GM19023 (cell line): ENCODE data around the gene JPH4.
"Not testable (repeated sequence)": the region's sequence is repeated elsewhere in the genome, so short reads cannot be mapped to it uniquely, and the experiment has no call there.

Experiments
- ATAC-seq: cut with Tn5 transposase; IDR thresholded peaks from one replicate; pipeline ENCODE4 v1.9.1; 2021; ENCODE audit warnings: mild to moderate bottlenecking, moderate library complexity; ENCODE audit not compliant: unreplicated experiment

The JPH4 gene

GRCh38 chr14:23609411-23610089, 31.0 kb upstream of the JPH4 start:
- not testable (repeated sequence) for ATAC-seq

GRCh38 chr14:23609001-23609400, 30.4 kb upstream of the JPH4 start:
- no peak for ATAC-seq

DNA sequence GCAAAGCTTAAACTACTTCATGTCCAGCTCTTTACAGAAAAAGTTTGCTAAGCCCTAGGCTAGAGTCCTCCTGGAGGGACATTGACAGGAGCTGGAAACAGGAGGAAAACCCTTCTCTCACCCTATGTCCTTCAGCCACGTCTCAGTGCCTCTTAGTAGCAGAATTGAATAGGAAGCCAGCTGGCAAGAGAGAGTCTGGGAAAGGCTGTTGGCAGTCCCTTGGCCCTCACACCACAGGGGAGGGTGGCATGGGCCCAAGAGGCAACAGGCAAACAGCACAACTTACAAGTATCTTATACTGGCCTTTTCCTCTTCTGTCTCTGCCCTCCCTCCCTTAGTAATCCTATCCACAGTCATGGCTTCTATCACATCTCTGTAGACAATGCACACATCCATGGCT, 29.9 kb upstream of the JPH4 start:
- ATAC-seq: no peak

DNA sequence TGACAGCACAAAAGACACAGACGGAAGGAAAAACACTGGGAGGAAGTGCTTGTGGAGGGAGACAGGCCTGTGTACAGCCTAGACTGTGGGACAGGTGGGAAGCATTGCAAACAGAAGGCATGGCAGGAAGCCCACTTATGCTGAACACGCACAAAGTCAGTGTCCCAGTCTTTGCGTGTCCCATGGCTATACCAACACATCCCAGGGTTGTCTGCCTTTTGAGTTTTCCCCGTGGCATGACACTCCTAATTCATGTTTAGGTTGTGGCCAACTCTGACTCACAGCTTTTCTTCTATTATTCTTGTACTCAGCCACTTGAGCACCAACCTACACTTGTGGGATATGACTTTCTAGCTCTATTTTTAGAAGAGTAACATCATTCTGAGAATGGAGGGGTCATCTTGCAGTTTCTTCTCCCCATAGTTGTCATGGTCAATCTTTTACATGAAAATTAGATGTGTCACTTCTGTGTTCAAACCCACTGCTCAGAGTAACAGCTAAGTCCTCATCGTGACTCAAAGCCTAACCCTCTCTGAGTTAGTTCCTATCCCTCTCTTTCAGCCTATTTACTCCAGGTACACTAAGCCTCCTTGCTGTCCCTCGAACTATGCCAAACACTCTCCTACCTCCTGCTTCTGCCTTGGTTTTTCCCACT, 27.5 kb upstream of the JPH4 start:
- ATAC-seq: peak; percentile 78

DNA sequence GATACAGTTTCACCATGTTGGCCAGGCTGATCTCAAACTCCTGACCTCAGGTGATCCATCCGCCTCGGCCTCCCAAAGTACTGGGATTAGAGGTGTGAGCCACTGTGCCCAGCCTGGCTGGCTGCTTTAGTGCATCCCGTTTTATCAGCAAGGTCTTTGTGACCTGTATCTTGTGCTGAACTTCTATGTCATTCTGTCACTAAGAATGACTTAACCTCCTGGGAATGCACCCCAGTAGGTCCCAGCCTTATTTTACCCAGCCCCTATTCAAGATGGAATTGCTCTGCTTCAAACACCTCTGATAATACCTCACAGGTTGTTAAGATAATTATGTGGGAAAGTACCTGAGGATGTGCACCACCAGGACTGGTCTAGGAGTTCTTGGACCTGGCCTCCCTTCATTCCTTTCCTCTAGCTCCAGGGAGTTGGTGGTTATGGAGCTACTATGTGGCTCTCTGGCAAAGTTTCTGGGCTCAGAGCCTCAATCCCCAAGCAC, 26.1 kb upstream of the JPH4 start:
- ATAC-seq: no peak

DNA sequence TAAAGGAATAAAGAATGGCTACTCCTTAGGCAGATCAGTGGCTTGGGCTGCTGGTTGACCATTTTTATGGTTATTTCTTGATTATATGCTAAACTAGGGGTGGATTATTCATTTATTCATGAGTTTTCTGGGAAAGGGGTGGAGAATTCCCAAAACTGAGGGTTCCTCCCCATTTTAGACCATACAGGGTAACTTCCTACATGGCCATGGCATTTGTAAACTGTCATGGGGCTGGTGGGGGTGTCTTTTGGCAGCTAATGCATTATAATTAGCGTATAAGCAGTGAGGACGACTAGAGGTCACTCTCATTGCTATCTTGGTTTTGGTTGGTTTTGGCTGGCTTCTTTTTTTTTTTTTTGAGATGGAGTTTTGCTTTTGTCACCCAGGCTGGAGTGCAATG, 25.6 kb upstream of the JPH4 start:
- no peak for ATAC-seq

DNA sequence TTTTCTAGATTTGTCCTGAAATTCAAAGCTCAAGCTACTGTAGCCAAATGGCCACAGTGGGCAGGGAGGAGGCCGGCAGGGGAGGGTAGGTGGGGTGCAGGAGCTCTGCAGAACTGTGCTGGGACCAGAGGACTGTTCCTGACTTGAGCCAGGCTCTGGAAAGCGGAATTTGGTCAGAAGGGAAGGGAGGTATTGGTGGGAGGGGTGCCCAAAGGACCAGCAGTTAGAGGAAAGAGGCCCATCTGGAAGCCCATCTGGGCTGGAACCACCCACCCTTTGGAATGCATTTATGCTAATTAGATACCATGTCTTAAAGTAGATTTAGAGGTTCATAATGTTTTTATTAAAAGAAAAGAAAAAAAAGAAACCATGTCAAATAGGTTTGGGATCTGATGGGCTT, 24.5 kb upstream of the JPH4 start:
- ATAC-seq: no peak

GRCh38 chr14:23602181-23603095, 23.8 kb upstream of the JPH4 start:
- no peak for ATAC-seq

DNA sequence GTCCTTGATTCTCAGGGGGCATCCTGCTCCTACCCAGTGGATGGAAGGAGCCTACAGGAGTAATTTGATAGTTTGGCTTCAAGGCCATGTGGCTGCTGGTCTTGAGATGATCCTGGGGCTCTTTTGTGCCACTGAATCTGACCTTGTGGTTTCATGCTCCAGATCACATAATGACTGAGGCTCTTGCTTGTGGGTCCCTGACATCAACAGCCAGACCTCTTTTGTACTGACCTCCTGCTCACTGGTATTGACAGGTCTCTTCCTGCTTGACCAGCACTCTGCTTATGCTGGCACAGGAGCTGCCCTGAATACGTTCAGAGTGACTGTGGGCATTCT, 23.2 kb upstream of the JPH4 start:
- ATAC-seq: no peak

DNA sequence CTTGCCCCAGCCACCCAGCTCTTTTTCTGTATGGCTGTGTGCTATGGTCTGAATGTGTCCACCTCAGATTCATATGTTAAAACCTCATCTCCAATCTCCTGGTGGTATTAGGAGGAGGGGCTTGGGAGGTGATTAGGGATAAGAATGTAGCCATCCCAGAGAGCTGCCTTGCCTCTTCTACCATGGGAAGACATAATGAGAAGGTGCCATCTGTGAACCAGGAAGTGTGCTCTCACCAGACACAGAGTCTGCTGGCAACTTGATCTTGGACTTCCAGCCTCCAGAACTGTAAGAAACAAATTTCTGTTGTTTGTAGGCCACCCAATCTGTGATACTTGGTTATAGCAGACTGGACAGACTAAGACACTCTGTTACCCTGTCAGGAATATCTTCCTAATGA, 22.8 kb upstream of the JPH4 start:
- ATAC-seq: no peak

- ATAC-seq: no peak
Observed at GRCh38 chr14:23600806-23601205, 22.2 kb upstream of the JPH4 start.

DNA sequence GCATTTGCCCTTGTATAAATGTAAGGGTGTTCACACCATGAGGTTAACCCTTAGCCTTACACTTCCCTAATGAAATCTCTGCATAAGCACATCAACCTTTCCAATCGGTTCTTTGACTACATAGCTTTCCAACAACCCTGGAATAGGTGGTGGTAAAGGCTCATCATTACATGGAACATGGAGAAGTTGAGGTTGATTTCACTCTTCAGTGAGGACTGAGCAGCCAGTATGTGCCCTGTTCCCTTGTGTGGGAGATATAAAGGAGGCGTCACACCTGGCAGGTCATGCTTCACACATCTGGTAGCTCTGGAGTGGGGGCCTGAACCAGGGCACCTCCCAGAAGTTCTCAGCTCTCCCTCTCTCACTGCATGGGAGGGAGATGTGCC, 21.7 kb upstream of the JPH4 start:
- ATAC-seq: no peak

DNA sequence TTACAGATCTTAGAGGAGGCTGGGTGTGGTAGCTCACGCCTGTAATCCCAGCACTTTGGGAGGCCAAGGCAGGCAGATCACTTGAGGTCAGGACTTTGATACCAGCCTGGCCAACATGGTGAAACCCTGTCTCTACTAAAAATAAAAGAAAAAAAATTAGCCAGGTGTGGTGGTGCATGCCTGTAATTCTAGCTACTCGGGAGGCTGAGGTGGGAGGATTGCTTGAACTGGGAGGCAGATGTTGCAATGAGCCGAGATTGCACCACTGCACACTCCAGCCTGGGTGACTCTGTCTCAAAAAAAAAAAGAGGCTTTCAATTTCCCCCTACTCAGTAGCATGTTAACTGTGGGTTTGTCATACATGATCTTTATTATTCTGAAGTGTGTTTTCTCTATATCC, 15.6 kb upstream of the JPH4 start:
- ATAC-seq: not testable (repeated sequence)

- no peak for ATAC-seq
Observed at GRCh38 chr14:23590198-23590597, 11.6 kb upstream of the JPH4 start.

GRCh38 chr14:23589606-23590005, 11.0 kb upstream of the JPH4 start:
- ATAC-seq: peak; percentile 11

- ATAC-seq: peak; percentile 95
Observed at GRCh38 chr14:23588884-23589598, 10.5 kb upstream of the JPH4 start.

DNA sequence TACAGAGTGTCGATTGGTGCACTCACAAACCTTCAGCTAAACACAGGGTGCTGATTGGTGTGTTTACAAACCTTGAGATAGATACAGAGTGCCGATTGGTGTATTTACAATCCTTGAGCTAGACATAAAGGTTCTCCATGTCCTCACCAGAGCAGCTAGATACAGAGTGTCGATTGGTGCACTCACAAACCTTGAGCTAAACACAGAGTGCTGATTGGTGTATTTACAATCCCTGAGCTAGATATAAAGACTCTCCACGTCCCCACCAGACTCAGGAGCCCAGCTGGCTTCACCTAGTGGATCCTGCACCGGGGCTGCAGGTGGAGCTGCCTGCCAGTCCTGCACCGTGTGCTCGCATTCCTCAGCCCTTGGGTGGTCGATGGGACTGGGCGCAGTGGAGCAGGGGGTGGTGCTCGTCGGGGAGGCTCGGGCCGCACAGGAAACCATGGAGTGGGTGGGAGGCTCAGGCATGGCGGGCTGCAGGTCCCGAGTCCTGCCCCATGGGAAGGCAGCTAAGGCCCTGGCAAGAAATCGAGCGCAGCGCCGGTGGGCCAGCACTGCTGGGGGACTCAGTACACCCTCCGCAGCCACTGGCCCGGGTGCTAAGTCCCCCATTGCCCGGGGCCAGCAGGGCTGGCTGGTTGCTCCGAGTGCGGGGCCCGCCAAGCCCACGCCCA, 6.1 kb upstream of the JPH4 start:
- ATAC-seq: not testable (repeated sequence)

- not testable (repeated sequence) for ATAC-seq
Observed at GRCh38 chr14:23583761-23584526, 5.4 kb upstream of the JPH4 start.

DNA sequence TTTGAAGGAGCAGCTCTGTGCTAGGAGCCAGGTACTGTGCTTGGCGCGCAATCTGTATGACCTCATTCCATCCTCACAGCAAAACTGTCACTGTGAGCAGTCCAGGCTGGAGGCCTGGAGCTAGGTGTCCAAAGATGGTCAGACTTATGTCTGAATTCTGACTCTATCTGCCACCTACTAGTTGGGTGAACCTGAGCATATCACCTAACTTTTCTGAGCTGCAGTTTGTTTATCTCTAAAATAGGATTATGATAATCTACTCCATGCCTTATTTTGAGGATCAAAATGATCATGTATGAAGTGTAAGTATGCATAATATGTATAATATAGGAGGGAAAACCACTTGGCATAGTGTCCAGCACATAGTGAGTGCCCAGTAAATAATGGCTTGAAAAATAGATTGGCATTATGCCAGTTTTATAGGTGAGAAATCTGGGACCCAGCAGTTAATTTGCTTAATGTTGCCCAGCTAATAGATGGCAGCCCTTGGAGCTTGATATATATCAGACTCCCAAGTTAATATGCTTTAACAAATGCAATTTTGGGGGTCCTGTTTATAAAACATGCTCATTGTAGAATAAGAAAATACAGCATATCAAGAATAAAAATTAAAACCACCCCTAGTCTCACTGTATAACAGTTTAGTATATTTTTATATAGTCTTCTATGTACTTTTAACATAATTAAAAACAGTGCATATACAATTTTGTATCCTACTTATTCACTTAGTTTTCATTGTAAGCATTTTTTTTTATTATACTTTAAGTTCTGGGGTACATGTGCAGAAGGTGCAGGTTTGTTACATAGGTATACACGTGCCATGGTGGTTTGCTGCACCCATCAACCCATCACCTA, 4.5 kb upstream of the JPH4 start:
- no peak for ATAC-seq
